ENCODE measurements around the gene RALGAPA1.
A peak's percentile ranks its signal among the peaks of the same experiment; 100 is the strongest.

RALGAPA1 gene

DNA sequence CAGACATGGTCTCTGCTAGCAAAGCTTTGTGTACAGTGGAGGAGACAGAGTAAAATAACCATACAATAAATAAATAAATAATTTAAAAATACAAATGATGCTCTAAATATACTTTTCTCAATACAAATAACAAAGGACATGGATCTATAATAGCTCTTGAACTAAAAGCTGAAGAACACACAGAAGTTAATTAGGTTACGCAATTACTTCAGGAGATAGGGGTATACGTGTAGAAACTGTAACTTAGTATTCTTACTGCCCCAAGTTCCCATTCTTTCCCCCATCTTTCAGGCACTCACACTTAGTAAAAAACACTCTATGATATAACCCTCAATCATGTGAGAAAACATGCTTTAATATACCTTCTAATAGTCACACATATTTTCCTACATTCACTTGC lies 231.0 kb downstream of the RALGAPA1 start:
- no peak overlapping the region for H2BK12ac ChIP-seq (ENCODE audit: low read length)
- no peak overlapping the region for H3K9ac ChIP-seq (ENCODE audit: low read length)
- H2AFZ ChIP-seq (ENCODE audit: insufficient read depth, low read length, poor library complexity): no peak overlapping the region
- H3K27me3 ChIP-seq (ENCODE audit: insufficient read depth, low read length): no peaks in the 10 kb centered on the region
- no peaks in the 10 kb centered on the region for H3K36me3 ChIP-seq (ENCODE audit: control insufficient read depth in 1 of 2, insufficient read depth in 2 of 2, low read length in 2 of 2)
- no CpG with 5 or more reads among the region's 2 CpGs for whole genome bisulfite sequencing (ENCODE audit: extremely low coverage, insufficient coverage, insufficient read length)
- peak in 1 of 2 donors; percentile 27 for DNase-seq
- H3K79me1 ChIP-seq (ENCODE audit: low read length): no peaks in the 10 kb centered on the region
- no peaks in the 10 kb centered on the region for H3K79me2 ChIP-seq (ENCODE audit: control insufficient read depth, insufficient read depth, low read length, poor library complexity)
- no peak overlapping the region for H3K4ac ChIP-seq (ENCODE audit: low read depth, low read length)
- no peak overlapping the region for H4K8ac ChIP-seq (ENCODE audit: low read depth, low read length)
- H2BK120ac ChIP-seq (ENCODE audit: insufficient read depth, low read length, poor library complexity): no peak overlapping the region
- H4K12ac ChIP-seq (ENCODE audit: low read depth, low read length): no peak overlapping the region
- H3K23ac ChIP-seq (ENCODE audit: low read length): no peak overlapping the region
- H3K18ac ChIP-seq (ENCODE audit: low read length): no peak overlapping the region
- no peak overlapping the region for H3K4me2 ChIP-seq (ENCODE audit: low read length)
- H3K4me3 ChIP-seq (ENCODE audit: low read depth, low read length): no peak overlapping the region
- H2AK5ac ChIP-seq (ENCODE audit: low read length): no peak overlapping the region
- H3K14ac ChIP-seq (ENCODE audit: low read length): no peak overlapping the region
- no peak overlapping the region for H4K91ac ChIP-seq (ENCODE audit: low read depth, low read length)
- no peaks in the 10 kb centered on the region for H3K4me1 ChIP-seq (ENCODE audit: control insufficient read depth in 1 of 2, insufficient read depth in 2 of 2, low read length in 2 of 2)
- no peaks in the 10 kb centered on the region for H3K9me3 ChIP-seq (ENCODE audit: insufficient read depth, low read depth, low read length)
- H2BK5ac ChIP-seq (ENCODE audit: low read depth, low read length, poor library complexity): no peak overlapping the region
- no peak overlapping the region for H3K27ac ChIP-seq (ENCODE audit: low read depth, low read length)

DNA sequence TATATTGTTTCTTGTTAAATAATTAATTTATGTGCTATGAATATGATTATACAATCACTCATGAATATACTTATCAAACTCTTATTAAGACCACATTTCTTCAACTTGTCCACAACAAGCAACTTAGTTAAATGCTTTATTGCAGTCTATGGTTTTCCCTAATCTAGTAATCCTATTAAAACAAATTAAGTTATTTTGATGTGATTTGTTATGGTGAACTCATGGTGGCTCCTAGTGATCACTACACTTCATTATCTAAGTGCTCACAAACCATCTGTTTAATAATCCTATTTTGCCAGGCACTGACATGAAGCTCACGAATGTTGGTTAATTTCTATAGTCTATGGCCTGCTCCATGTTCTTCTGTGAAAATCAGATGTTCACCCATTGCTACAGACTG lies 232.2 kb downstream of the RALGAPA1 start:
- H2BK120ac ChIP-seq (ENCODE audit: insufficient read depth, low read length, poor library complexity): no peak overlapping the region
- no peak overlapping the region for H4K8ac ChIP-seq (ENCODE audit: low read depth, low read length)
- no CpG with 5 or more reads among the region's 1 CpG for WGBS (ENCODE audit: extremely low coverage, insufficient coverage, insufficient read length)

DNA sequence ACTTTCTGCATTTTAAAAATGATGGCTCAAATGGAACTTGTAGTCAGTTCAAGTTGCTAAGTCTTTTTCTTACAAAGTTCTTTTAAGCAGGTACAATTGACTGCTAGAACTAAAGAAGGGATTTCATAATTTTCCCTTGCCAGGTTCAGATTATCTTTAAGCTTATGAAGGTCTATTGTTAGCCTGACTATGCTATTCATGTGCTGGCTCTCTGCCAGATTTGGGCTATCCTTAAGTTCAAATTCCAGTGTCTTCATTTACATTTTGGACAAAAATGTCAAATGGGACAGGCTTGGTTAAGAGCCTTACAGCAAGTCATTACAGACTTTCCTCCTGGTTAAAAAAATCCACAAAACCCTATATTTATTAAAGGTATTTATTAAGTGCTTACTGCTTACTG lies 232.8 kb downstream of the RALGAPA1 start:
- no peaks in the 10 kb centered on the region for H3K4me1 ChIP-seq (ENCODE audit: control insufficient read depth in 1 of 2, insufficient read depth in 2 of 2, low read length in 2 of 2)
- no peak overlapping the region for H2BK120ac ChIP-seq (ENCODE audit: insufficient read depth, low read length, poor library complexity)
- no peak overlapping the region for H3K18ac ChIP-seq (ENCODE audit: low read length)
- H3K9me3 ChIP-seq (ENCODE audit: insufficient read depth, low read depth, low read length): no peaks in the 10 kb centered on the region
- H4K8ac ChIP-seq (ENCODE audit: low read depth, low read length): no peak overlapping the region
- no peak overlapping the region for H3K4ac ChIP-seq (ENCODE audit: low read depth, low read length)
- H3K79me2 ChIP-seq (ENCODE audit: control insufficient read depth, insufficient read depth, low read length, poor library complexity): no peaks in the 10 kb centered on the region
- no peak overlapping the region for H3K14ac ChIP-seq (ENCODE audit: low read length)
- H3K9ac ChIP-seq (ENCODE audit: low read length): no peak overlapping the region
- no peaks in the 10 kb centered on the region for H3K27me3 ChIP-seq (ENCODE audit: insufficient read depth, low read length)
- H3K27ac ChIP-seq (ENCODE audit: low read depth, low read length): no peak overlapping the region
- no peak overlapping the region for H3K4me3 ChIP-seq (ENCODE audit: low read depth, low read length)
- no peak overlapping the region for H3K23ac ChIP-seq (ENCODE audit: low read length)
- H4K12ac ChIP-seq (ENCODE audit: low read depth, low read length): no peak overlapping the region
- no peak overlapping the region for H2AK5ac ChIP-seq (ENCODE audit: low read length)
- no peak overlapping the region for H4K91ac ChIP-seq (ENCODE audit: low read depth, low read length)
- no peaks in the 10 kb centered on the region for H3K79me1 ChIP-seq (ENCODE audit: low read length)
- no peaks in the 10 kb centered on the region for H3K36me3 ChIP-seq (ENCODE audit: control insufficient read depth in 1 of 2, insufficient read depth in 2 of 2, low read length in 2 of 2)
- DNase-seq: no peak
- no peak overlapping the region for H2BK5ac ChIP-seq (ENCODE audit: low read depth, low read length, poor library complexity)
- no peak overlapping the region for H2BK12ac ChIP-seq (ENCODE audit: low read length)
- no peak overlapping the region for H3K4me2 ChIP-seq (ENCODE audit: low read length)
- H2AFZ ChIP-seq (ENCODE audit: insufficient read depth, low read length, poor library complexity): no peak overlapping the region

More for the DNA sequence above, 232.2 kb downstream of the RALGAPA1 start:
- DNase-seq: no peak
- H3K79me1 ChIP-seq (ENCODE audit: low read length): no peaks in the 10 kb centered on the region
- no peak overlapping the region for H3K27ac ChIP-seq (ENCODE audit: low read depth, low read length)
- H4K12ac ChIP-seq (ENCODE audit: low read depth, low read length): no peak overlapping the region
- H3K79me2 ChIP-seq (ENCODE audit: control insufficient read depth, insufficient read depth, low read length, poor library complexity): no peaks in the 10 kb centered on the region
- H3K23ac ChIP-seq (ENCODE audit: low read length): no peak overlapping the region
- no peak overlapping the region for H3K18ac ChIP-seq (ENCODE audit: low read length)
- H3K36me3 ChIP-seq (ENCODE audit: control insufficient read depth in 1 of 2, insufficient read depth in 2 of 2, low read length in 2 of 2): no peaks in the 10 kb centered on the region
- H3K4me2 ChIP-seq (ENCODE audit: low read length): no peak overlapping the region
- H2BK12ac ChIP-seq (ENCODE audit: low read length): no peak overlapping the region
- no peaks in the 10 kb centered on the region for H3K4me1 ChIP-seq (ENCODE audit: control insufficient read depth in 1 of 2, insufficient read depth in 2 of 2, low read length in 2 of 2)
- no peak overlapping the region for H3K14ac ChIP-seq (ENCODE audit: low read length)
- H3K4ac ChIP-seq (ENCODE audit: low read depth, low read length): no peak overlapping the region
- no peaks in the 10 kb centered on the region for H3K27me3 ChIP-seq (ENCODE audit: insufficient read depth, low read length)
- no peak overlapping the region for H2AK5ac ChIP-seq (ENCODE audit: low read length)
- no peak overlapping the region for H3K9ac ChIP-seq (ENCODE audit: low read length)
- no peaks in the 10 kb centered on the region for H3K9me3 ChIP-seq (ENCODE audit: insufficient read depth, low read depth, low read length)
- no peak overlapping the region for H4K91ac ChIP-seq (ENCODE audit: low read depth, low read length)
- H2BK5ac ChIP-seq (ENCODE audit: low read depth, low read length, poor library complexity): no peak overlapping the region
- no peak overlapping the region for H3K4me3 ChIP-seq (ENCODE audit: low read depth, low read length)
- no peak overlapping the region for H2AFZ ChIP-seq (ENCODE audit: insufficient read depth, low read length, poor library complexity)

DNA sequence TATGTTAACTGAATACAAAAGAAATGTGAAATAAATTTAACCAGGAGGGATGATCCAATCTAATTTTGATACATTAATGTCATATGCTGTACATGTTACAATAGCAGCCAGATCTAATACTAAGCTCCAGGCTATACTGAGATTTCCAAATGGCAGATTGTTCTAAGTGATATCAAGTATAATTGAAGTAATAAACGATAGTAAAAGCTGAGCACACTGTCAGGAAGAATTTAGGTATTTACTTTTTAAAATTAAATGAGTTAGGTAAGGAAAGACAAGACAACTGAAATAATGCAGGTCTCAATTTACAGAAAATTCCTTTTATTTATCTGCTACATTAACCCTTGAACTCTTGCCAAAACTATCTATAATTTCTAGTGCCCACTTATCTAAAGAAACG lies 235.2 kb downstream of the RALGAPA1 start:
- H3K4me1 ChIP-seq (ENCODE audit: control insufficient read depth in 1 of 2, insufficient read depth in 2 of 2, low read length in 2 of 2): no peaks in the 10 kb centered on the region
- no peaks in the 10 kb centered on the region for H3K36me3 ChIP-seq (ENCODE audit: control insufficient read depth in 1 of 2, insufficient read depth in 2 of 2, low read length in 2 of 2)
- H2BK5ac ChIP-seq (ENCODE audit: low read depth, low read length, poor library complexity): no peak overlapping the region
- no peak overlapping the region for H2AFZ ChIP-seq (ENCODE audit: insufficient read depth, low read length, poor library complexity)
- no CpG with 5 or more reads among the region's 2 CpGs for WGBS (ENCODE audit: extremely low coverage, insufficient coverage, insufficient read length)
- DNase-seq: no peak
- H3K9me3 ChIP-seq (ENCODE audit: insufficient read depth, low read depth, low read length): no peaks in the 10 kb centered on the region
- no peak overlapping the region for H3K14ac ChIP-seq (ENCODE audit: low read length)
- H3K4me2 ChIP-seq (ENCODE audit: low read length): no peak overlapping the region
- H3K23ac ChIP-seq (ENCODE audit: low read length): no peak overlapping the region
- no peak overlapping the region for H2BK120ac ChIP-seq (ENCODE audit: insufficient read depth, low read length, poor library complexity)
- no peaks in the 10 kb centered on the region for H3K79me2 ChIP-seq (ENCODE audit: control insufficient read depth, insufficient read depth, low read length, poor library complexity)
- no peak overlapping the region for H3K18ac ChIP-seq (ENCODE audit: low read length)
- H3K79me1 ChIP-seq (ENCODE audit: low read length): no peaks in the 10 kb centered on the region
- no peak overlapping the region for H3K4me3 ChIP-seq (ENCODE audit: low read depth, low read length)
- no peak overlapping the region for H4K8ac ChIP-seq (ENCODE audit: low read depth, low read length)
- H3K9ac ChIP-seq (ENCODE audit: low read length): no peak overlapping the region
- H4K12ac ChIP-seq (ENCODE audit: low read depth, low read length): no peak overlapping the region
- H3K27ac ChIP-seq (ENCODE audit: low read depth, low read length): no peak overlapping the region
- no peaks in the 10 kb centered on the region for H3K27me3 ChIP-seq (ENCODE audit: insufficient read depth, low read length)
- H2BK12ac ChIP-seq (ENCODE audit: low read length): no peak overlapping the region
- no peak overlapping the region for H3K4ac ChIP-seq (ENCODE audit: low read depth, low read length)
- no peak overlapping the region for H2AK5ac ChIP-seq (ENCODE audit: low read length)
- H4K91ac ChIP-seq (ENCODE audit: low read depth, low read length): no peak overlapping the region

Measured in trophoblast cell (in vitro differentiated cells and primary cell).